HepG2 (cell line): ENCODE measurements around the gene CSTB. TPM values are rescaled to one million over a fixed set of nuclear protein-coding genes. Genes with fewer than 3 reads are reported as not detected.
A peak's percentile ranks its signal among the peaks of the same experiment; 100 is the strongest.

Experiments used
- ATAC-seq: fragments of 200-7000 bp; cut with Tn5 transposase; 3 replicates; pipeline ENCODE4 v1.9.1; 2020; ENCODE audit warnings: mild to moderate bottlenecking, moderate library complexity
- BruUV-seq: library from RNA; stranded (reverse); fragments of 400-500 nt; replicated peaks from 2 replicates; lab custom pipeline; 2021; lab: Mats Ljungman, UMichigan
- CTCF ChIA-PET: fragments of 300-600 bp; formaldehyde crosslinking; extraction: SDS; loops from one replicate; lab custom pipeline; 2021; ENCODE audit warnings: low total read pairs, inconsistent platforms, low intra/inter-chr PET ratio; lab: Yijun Ruan, JAX
- POLR2A ChIA-PET: fragments of 350-600 bp; sonication (Branson Sonifier 250); formaldehyde crosslinking; loops from one replicate; lab custom pipeline; 2020; ENCODE audit warnings: antibody characterized with exemption, inconsistent platforms; lab: Yijun Ruan, JAX
- DNase-seq: peaks from one replicate; pipeline ENCODE4 v3.0.0-alpha.2; 2015; ENCODE audit warnings: low spot score
- FAIRE-seq: peaks from 3 replicates; lab custom pipeline; 2011; peaks lifted over from hg19 to GRCh38; lab: Jason Lieb, UNC
- H2AFZ ChIP-seq: one replicate; pipeline ENCODE4 v1.6.1; 2011; ENCODE audit warnings: low read length, inconsistent platforms
- H3K27ac ChIP-seq: fragments of 300-600 bp; 3 replicates; pipeline ENCODE4 v1.8.0; 2011; ENCODE audit warnings: mixed run types, mild to moderate bottlenecking, mixed read lengths, low read length, inconsistent platforms; ENCODE audit not compliant: insufficient read depth; ENCODE audit errors: extremely low read length
- H3K27me3 ChIP-seq, 2 experiments: fragments of 200-600 bp in 1 of 2; 2 replicates in 1 of 2; 3 replicates in 1 of 2; pipeline versions ENCODE4 v1.6.0 to v1.8.0; 2011; ENCODE audit warnings: low read length in 2 of 2, mild to moderate bottlenecking in 2 of 2, moderate library complexity in 2 of 2, inconsistent platforms in 1 of 2; ENCODE audit not compliant: insufficient read depth in 2 of 2, control insufficient read depth in 1 of 2
- H3K36me3 ChIP-seq, 2 experiments: fragments of 200-600 bp in 1 of 2; replicated peaks in 1 of 2; 2 replicates in 1 of 2; 3 replicates in 1 of 2; pipeline versions ENCODE4 v1.5.1 to v1.8.0; 2011; ENCODE audit warnings: low read length in 2 of 2, inconsistent platforms in 1 of 2; ENCODE audit not compliant: insufficient read depth in 2 of 2, control insufficient read depth in 1 of 2
- H3K4me1 ChIP-seq: 2 replicates; pipeline ENCODE4 v1.5.1; 2012; ENCODE audit warnings: low read length, inconsistent platforms; ENCODE audit not compliant: insufficient read depth
- H3K4me2 ChIP-seq: 2 replicates; pipeline ENCODE4 v1.6.0; 2011; ENCODE audit warnings: low read depth, low read length, inconsistent platforms
- H3K4me3 ChIP-seq, 3 experiments: fragments of 200-600 bp in 1 of 3; sonication (generic), shearing (Covaris generic) in 1 of 3; replicated peaks in 1 of 3; 2 replicates each; pipeline ENCODE4 v1.5.1; 2011 to 2016; ENCODE audit warnings: low read length in 3 of 3, inconsistent platforms in 2 of 3, low read depth in 2 of 3, mild to moderate bottlenecking in 2 of 3, control low read depth in 1 of 3, mixed read lengths in 1 of 3; ENCODE audit not compliant: insufficient read depth in 1 of 3
- H3K79me2 ChIP-seq: one replicate; pipeline ENCODE4 v1.6.1; 2011; ENCODE audit warnings: low read length, inconsistent platforms; ENCODE audit not compliant: insufficient read depth
- H3K9ac ChIP-seq: 2 replicates; pipeline ENCODE4 v1.6.0; 2011; ENCODE audit warnings: mild to moderate bottlenecking, low read depth, low read length, inconsistent platforms; ENCODE audit not compliant: insufficient read depth
- H3K9me3 ChIP-seq: 2 replicates; pipeline ENCODE4 v1.5.1; 2012; ENCODE audit warnings: mild to moderate bottlenecking, low read length
- H4K20me1 ChIP-seq: 2 replicates; pipeline ENCODE4 v1.6.0; 2011; ENCODE audit warnings: inconsistent platforms, mild to moderate bottlenecking, low read length, moderate library complexity; ENCODE audit not compliant: insufficient read depth
- CENPT ChIP-seq: sonication (generic); formaldehyde crosslinking; IDR thresholded peaks from 2 replicates; pipeline ENCODE4 v1.8.0; 2022; ENCODE audit warnings: low read depth, mild to moderate bottlenecking, moderate library complexity, missing genetic modification reagents
- ELF1 ChIP-seq: sonication (generic); formaldehyde crosslinking; IDR thresholded peaks from 2 replicates; pipeline ENCODE4 v1.4.0; 2020; ENCODE audit warnings: missing genetic modification reagents
- HNRNPL ChIP-seq: fragments of 200-400 bp; formaldehyde crosslinking; IDR thresholded peaks from 2 replicates; pipeline ENCODE4 v1.6.1; 2017; ENCODE audit warnings: mild to moderate bottlenecking, low read depth, low read length
- IRF2 ChIP-seq: IDR thresholded peaks from 2 replicates; pipeline ENCODE4 v1.6.1; 2018; ENCODE audit warnings: missing genetic modification reagents, missing compliant biosample characterization
- MXI1 ChIP-seq: IDR thresholded peaks from 3 replicates; pipeline ENCODE4 v1.6.1; 2012; ENCODE audit warnings: low read depth, low read length, inconsistent platforms, borderline replicate concordance
- NAIF1 ChIP-seq: sonication (generic); formaldehyde crosslinking; IDR thresholded peaks from 2 replicates; pipeline ENCODE4 v1.5.0; 2020; ENCODE audit warnings: mild to moderate bottlenecking, missing genetic modification reagents, borderline replicate concordance
- RCOR2 ChIP-seq: IDR thresholded peaks from 2 replicates; pipeline ENCODE4 v1.6.1; 2016; ENCODE audit warnings: missing biosample characterization, missing genetic modification reagents
- SMAD3 ChIP-seq: sonication (generic); formaldehyde crosslinking; IDR thresholded peaks from 2 replicates; pipeline ENCODE4 v1.4.0; 2020; ENCODE audit warnings: missing genetic modification reagents
- ZFP36L2 ChIP-seq: sonication (generic); formaldehyde crosslinking; IDR thresholded peaks from 2 replicates; pipeline ENCODE4 v1.4.0; 2020; ENCODE audit warnings: missing genetic modification reagents
- ZMYM3 ChIP-seq: sonication (generic); formaldehyde crosslinking; IDR thresholded peaks from 2 replicates; pipeline ENCODE4 v1.5.1; 2020; ENCODE audit warnings: mild to moderate bottlenecking, missing genetic modification reagents
- ZNF709 ChIP-seq: sonication (generic); formaldehyde crosslinking; IDR thresholded peaks from 2 replicates; pipeline ENCODE4 v1.5.0; 2020; ENCODE audit warnings: mild to moderate bottlenecking, missing genetic modification reagents
- ZSCAN29 ChIP-seq: sonication (generic); formaldehyde crosslinking; conservative IDR thresholded peaks from 2 replicates; pipeline ENCODE4 v1.4.0; 2020; ENCODE audit warnings: mild to moderate bottlenecking, missing genetic modification reagents
- WGBS: methylation state at CpG from one replicate; pipeline ENCODE4 v1.1.6; 2017; ENCODE audit warnings: low lambda C conversion rate; 5-methylcytosine and 5-hydroxymethylcytosine counted together
- in situ Hi-C: cut with HindIII; loops from 2 replicates; pipeline ENCODE4 v1.10.0; 2017; ENCODE audit warnings: low pct_unique_long_range_greater_than_20kb; ENCODE audit not compliant: extremely low pct_ligation_motif_present
- intact Hi-C: fragments of 100-400 bp; cut with micrococcal nuclease; formaldehyde crosslinking; loops from one replicate; pipeline ENCODE4 v1.10.0; 2022; ENCODE audit not compliant: unreplicated experiment
- polyA plus RNA-seq, 8 experiments: library from polyadenylated mRNA; depleted of rRNA in 3 of 8; stranded (reverse) in 7 of 8; unstranded in 1 of 8; fragments of >200 nt; fragmentation: Illumina TruSeq in 4 of 8; extraction: Trizol in 4 of 8; gene quantifications; 2 replicates each; pipeline versions ENCODE4 v1.2.1 to v1.2.3, GENCODE V29; 2011 to 2016; ENCODE audit warnings: low read depth in 4 of 8, missing spikeins in 1 of 8, mixed read lengths in 1 of 8; ENCODE audit not compliant: insufficient read depth in 1 of 8
- total RNA-seq, 5 experiments: library from RNA; depleted of rRNA; stranded (reverse); fragments of >200 nt; fragmentation: Illumina TruSeq; extraction: Trizol; gene quantifications; 2 replicates each; pipeline ENCODE4 v1.2.3, GENCODE V29; 2016; ENCODE audit warnings: low read depth in 1 of 5
- TF ChIP-seq, protein P1 (sequence below): sonication (generic); formaldehyde crosslinking; IDR thresholded peaks from 2 replicates; pipeline ENCODE4 v1.4.0; 2020; ENCODE audit warnings: missing genetic modification reagents, mild to moderate bottlenecking, borderline replicate concordance
- TF ChIP-seq, protein P2 (sequence below): sonication (generic); formaldehyde crosslinking; IDR thresholded peaks from 2 replicates; pipeline ENCODE4 v1.4.0; 2020; ENCODE audit warnings: mild to moderate bottlenecking, missing genetic modification reagents
- TF ChIP-seq, protein P3 (sequence below), 2 experiments: sonication (generic) in 1 of 2; formaldehyde crosslinking in 1 of 2; IDR thresholded peaks; 2 replicates each; pipeline versions ENCODE4 v1.4.0 to v1.6.1; 2016 to 2020; ENCODE audit warnings: borderline replicate concordance in 1 of 2, low read depth in 1 of 2, mild to moderate bottlenecking in 1 of 2, missing genetic modification reagents in 1 of 2

Gene CSTB
- total and polyA plus RNA-seq, 2 of the 13 experiments (the other 11 are each of a cell fraction or from before 2014, with no cell fraction given): 11.7 to 94.1 TPM

DNA sequence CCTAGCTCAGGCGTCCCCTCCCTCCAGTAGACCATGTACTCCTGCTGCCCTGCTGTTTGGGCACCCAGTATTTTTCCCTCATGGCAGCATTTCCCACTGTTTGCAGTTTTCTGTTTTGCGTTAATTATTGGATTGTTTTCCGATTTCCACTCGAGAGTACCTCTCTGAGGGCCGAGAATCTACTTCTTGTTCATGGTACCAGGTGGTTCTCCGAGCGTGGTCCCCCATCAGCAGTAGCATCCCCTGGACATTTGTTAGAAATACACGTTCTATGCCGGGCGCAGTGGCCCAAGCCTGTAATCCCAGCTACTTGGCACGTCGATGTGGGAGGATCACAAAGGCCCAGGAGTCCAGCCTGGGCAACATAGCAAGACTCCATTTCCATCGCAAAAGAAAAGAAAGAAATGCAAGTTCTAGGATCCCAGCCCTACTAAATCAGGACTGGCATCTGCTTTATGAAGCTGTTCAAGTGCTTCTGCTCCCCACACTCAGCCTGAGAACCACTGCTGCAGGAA, 14.0 kb upstream of the CSTB start:
- no peak for ATAC-seq
- in situ Hi-C loops: no loop called here
- Histone ChIP-seq H3K4me2 (peak overlapping the region; percentile 84), H3K27ac (peak overlapping the region; percentile 58), H4K20me1 (peaks cover 7% of the 10 kb centered on the region; the same call in 1 of the 2 replicates), H3K79me2 (peaks cover 45% of the 10 kb centered on the region), H3K4me1 (peaks cover 12% of the 10 kb centered on the region), H3K27me3 (no peaks in the 10 kb centered on the region; a peak in 1 of 5 replicates), H3K36me3 (peaks cover 20 to 40% of the 10 kb centered on the region in 2 experiments), H3K4me3 (peak overlapping the region; percentile 75 to 95 (median 86)), H3K9me3 (no peaks in the 10 kb centered on the region), H2AFZ (no peak overlapping the region), H3K9ac (peak overlapping the region; percentile 80)
- intact Hi-C loops: no loop called here
- POLR2A ChIA-PET: interaction anchor here (0.7 to 2.7 kb wide), 3 partner anchors 12 to 130 kb away, joined by 3 to 21 read pairs (median 4); no protein-coding TSS in a partner anchor
- under 1% methylated on average over 13 of the region's 13 CpGs for WGBS
- DNase-seq: no peak
- FAIRE-seq: no peak
- BruUV-seq: no TSS peak
- CTCF ChIA-PET: interaction anchor here (0.9 kb wide), 1 partner anchor 186 kb away, joined by 4 read pairs; no protein-coding TSS in a partner anchor
- TF ChIP-seq, protein P1, sequence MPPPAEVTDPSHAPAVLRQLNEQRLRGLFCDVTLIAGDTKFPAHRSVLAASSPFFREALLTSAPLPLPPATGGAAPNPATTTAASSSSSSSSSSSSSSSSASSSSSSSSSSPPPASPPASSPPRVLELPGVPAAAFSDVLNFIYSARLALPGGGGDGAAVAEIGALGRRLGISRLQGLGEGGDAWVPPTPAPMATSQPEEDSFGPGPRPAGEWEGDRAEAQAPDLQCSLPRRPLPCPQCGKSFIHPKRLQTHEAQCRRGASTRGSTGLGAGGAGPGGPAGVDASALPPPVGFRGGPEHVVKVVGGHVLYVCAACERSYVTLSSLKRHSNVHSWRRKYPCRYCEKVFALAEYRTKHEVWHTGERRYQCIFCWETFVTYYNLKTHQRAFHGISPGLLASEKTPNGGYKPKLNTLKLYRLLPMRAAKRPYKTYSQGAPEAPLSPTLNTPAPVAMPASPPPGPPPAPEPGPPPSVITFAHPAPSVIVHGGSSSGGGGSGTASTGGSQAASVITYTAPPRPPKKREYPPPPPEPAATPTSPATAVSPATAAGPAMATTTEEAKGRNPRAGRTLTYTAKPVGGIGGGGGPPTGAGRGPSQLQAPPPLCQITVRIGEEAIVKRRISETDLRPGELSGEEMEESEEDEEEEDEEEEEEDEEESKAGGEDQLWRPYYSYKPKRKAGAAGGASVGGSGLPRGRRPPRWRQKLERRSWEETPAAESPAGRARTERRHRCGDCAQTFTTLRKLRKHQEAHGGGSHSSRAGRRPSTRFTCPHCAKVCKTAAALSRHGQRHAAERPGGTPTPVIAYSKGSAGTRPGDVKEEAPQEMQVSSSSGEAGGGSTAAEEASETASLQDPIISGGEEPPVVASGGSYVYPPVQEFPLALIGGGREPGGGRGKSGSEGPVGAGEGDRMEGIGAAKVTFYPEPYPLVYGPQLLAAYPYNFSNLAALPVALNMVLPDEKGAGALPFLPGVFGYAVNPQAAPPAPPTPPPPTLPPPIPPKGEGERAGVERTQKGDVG (CRISPR knock-in tag): no peak
- TF ChIP-seq ZNF709 (CRISPR knock-in tag): 0 out of 2 replicates have a peak, but pooled peaks have one; percentile 5
- TF ChIP-seq SMAD3 (CRISPR knock-in tag): no peak
- 0 out of 2 replicates have a peak, but pooled peaks have one; percentile 18 for TF ChIP-seq RCOR2 (CRISPR knock-in tag)
- 0 out of 2 replicates have a peak, but pooled peaks have one; percentile 7 for TF ChIP-seq ZSCAN29 (CRISPR knock-in tag)
- no peak for TF ChIP-seq ZFP36L2 (CRISPR knock-in tag)
- 0 out of 2 replicates have a peak, but pooled peaks have one; percentile 41 for TF ChIP-seq ZMYM3 (CRISPR knock-in tag)
- TF ChIP-seq, protein P2, sequence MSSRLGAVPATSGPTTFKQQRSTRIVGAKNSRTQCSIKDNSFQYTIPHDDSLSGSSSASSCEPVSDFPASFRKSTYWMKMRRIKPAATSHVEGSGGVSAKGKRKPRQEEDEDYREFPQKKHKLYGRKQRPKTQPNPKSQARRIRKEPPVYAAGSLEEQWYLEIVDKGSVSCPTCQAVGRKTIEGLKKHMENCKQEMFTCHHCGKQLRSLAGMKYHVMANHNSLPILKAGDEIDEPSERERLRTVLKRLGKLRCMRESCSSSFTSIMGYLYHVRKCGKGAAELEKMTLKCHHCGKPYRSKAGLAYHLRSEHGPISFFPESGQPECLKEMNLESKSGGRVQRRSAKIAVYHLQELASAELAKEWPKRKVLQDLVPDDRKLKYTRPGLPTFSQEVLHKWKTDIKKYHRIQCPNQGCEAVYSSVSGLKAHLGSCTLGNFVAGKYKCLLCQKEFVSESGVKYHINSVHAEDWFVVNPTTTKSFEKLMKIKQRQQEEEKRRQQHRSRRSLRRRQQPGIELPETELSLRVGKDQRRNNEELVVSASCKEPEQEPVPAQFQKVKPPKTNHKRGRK: no peak
- TF ChIP-seq ELF1 (CRISPR knock-in tag): no peak
- TF ChIP-seq CENPT (CRISPR knock-in tag): no peak
- TF ChIP-seq MXI1: no peak
- no peak for TF ChIP-seq NAIF1
- no peak for TF ChIP-seq HNRNPL
- TF ChIP-seq, protein P3, sequence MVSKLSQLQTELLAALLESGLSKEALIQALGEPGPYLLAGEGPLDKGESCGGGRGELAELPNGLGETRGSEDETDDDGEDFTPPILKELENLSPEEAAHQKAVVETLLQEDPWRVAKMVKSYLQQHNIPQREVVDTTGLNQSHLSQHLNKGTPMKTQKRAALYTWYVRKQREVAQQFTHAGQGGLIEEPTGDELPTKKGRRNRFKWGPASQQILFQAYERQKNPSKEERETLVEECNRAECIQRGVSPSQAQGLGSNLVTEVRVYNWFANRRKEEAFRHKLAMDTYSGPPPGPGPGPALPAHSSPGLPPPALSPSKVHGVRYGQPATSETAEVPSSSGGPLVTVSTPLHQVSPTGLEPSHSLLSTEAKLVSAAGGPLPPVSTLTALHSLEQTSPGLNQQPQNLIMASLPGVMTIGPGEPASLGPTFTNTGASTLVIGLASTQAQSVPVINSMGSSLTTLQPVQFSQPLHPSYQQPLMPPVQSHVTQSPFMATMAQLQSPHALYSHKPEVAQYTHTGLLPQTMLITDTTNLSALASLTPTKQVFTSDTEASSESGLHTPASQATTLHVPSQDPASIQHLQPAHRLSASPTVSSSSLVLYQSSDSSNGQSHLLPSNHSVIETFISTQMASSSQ (IDR thresholded peaks at IDR 0.05; ENCODE audit: low read depth): no peak
- TF ChIP-seq, protein P3 (CRISPR knock-in tag; IDR thresholded peaks at IDR 0.05; ENCODE audit: borderline replicate concordance): no peak
- TF ChIP-seq IRF2 (CRISPR knock-in tag): no peak
